UCSD-AML1 (cell line): ENCODE data around the gene MAP2K6.
"Not testable (repeated sequence)": the region's sequence is repeated elsewhere in the genome, so short reads cannot be mapped to it uniquely, and the experiment has no call there.

Source experiments
- DNase-seq: peaks from one replicate; lab custom pipeline; 2025; ENCODE audit not compliant: unreplicated experiment; lab: John Stamatoyannopoulos, UW

The MAP2K6 gene

GRCh38 chr17:69454051-69454450 is 39.6 kb downstream of the MAP2K6 start:
- DNase-seq, result no peak

DNA sequence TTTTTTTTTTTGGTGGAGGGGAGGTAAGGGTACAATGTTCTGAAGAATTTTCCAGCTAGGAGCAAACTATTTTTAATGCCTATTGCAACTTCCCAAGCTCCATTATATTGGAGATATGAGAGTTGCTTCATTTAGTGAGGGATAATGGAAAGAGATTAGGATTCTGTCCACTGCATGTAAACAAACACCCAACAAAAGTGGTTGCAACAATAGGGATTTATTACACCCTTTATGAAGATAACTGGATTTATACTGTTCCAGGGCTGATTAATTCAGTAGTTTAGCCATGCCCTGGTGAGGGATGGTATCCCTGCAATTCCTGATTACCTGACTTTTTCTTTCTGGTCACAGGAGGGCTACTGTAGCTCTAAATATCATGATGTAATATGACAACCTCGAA is 40.5 kb downstream of the MAP2K6 start:
- no peak for DNase-seq

DNA sequence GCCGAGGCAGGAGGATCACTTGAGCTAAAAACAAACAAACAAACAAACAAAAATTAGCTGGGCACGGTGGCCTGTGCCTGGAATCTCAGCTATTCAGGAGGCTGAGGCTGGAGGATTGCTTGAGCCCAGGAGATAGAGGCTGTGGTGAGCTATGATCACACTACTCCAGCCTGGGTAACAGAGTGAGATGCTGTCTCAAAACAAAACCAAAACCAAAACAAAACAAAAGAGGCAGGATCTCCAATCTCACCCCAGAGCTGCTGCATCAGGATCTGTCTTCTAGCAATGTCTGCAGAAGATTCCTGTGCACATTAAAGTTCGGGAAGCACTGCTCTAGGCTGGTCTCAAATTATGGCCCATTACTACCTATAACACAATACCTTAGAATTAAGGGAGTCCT is 43.1 kb downstream of the MAP2K6 start:
- DNase-seq, result no peak

- no peak for DNase-seq
Measured at GRCh38 chr17:69460963-69461922, 46.7 kb downstream of the MAP2K6 start.

DNA sequence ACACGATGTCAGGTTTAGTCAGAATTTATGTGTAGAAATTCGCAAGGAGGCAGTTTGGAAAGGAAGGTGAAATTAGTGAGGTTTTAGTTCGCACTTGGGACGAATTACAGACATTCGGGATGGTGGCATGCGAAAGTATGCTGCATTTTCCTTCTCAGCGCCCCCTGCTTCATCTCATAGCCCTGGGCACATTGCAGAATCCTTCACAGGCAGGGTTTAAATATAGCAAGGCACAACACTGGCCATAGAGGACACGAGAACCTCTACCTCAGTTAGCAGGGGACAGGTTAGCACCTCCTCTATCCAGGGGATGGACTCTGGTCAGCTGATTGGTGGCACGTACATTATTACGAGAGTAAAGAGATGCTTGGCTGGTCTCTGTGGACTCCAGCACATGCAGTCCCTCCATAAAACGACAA is 47.5 kb downstream of the MAP2K6 start:
- DNase-seq, result no peak

- DNase-seq, result no peak
Measured at GRCh38 chr17:69462882-69463281, 48.4 kb downstream of the MAP2K6 start.

GRCh38 chr17:69466451-69466850 is 52.0 kb downstream of the MAP2K6 start:
- no peak for DNase-seq

DNA sequence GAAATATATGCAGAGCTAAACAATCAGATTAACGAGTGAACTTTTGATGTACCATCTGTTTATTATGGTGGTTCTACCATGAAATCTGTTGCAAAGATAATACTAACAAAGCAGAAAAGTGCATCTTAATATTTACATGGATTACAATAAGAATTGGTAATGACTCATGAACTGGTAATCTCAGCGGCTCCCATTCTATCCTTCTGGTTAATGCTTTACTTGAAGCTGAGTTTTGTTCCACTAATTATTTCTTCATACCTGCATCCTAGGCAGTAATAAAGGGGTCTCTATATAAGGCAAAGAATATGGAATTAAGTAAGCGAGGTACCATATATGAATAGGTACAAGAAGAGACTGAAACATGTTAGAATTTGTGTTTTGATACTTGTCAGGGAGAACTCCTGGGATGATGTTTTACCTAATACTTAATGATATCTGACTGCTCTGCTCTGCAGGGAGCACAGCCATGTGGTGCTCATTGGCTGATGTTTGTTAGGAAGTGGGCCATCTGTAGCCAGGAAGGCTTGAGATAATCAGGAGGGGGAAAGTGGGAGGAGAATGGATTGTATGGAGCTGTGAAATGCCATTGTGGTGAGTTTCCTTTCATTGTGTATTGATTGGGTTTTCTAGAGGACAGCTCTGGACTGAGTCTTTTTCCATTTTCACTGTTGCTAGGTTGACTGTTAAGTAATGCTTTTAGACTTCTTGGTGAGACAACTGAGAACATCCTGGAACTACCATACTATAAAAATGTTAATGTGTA is 52.6 kb downstream of the MAP2K6 start:
- DNase-seq, result no peak

GRCh38 chr17:69468207-69468606 is 53.7 kb downstream of the MAP2K6 start:
- DNase-seq, result no peak

DNA sequence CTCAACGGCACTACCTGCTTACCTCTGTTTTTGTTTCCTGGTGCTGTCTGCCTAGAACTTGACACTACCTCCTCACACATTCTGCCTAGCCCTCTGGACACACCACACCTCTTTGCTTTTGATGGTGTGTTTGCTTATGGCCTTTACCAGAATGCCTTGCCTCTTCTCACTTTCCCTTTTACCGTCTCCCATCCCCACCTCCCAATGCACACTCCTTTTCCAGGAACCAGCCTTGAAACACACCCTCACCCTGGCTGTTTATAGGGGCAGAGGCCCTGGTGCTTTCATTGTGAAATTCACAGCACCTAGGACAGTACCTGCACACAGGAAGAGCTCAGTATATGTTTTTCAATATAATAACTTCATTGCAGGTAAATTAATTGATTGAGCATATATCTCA is 56.2 kb downstream of the MAP2K6 start:
- no peak for DNase-seq

GRCh38 chr17:69471406-69471805 is 56.9 kb downstream of the MAP2K6 start:
- no peak for DNase-seq

DNA sequence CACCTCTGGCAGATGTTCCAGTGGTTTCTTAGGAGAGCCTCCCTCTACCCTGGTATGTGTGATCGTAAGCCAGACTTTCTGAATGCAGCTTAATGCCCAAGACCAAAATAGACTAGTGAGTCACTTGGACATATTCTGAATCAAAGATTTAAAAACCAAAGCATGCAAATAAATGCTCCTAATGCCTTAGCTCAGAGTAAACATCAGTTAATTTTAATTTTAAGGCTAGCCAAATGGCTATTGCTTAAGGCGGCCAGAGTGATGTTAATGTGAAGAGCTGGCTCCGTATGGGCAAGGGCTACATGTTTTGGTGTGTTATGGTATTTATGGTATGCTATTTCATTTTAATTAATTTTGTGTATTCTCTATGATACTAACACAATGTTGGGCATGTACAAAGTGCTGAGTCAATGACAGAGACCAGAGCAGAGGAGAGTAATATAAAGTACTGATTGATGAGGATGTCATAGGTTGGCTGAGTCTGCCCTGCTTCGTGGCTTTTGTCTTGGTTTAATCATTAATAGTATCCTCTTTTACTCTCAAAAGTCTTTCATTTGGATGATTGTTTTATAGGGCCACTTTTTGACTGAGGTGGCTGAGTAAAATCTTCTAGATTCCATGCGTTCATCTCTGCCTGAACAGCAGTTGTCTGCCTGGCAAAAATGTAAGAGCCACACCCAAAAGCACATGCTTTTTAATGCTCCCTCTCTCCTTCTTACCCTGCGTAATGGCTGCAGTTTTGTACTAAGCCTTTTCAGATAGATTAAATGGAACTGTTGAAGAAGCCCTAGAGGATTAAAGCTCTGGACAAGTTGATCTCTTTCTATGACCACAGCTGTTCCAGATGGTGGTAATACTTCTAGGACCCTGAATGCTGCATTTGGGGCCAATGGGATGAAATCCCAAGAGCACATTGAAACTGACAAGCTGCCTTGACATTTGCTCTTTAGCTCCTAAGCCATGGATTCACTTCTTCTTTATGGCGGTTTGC is 59.6 kb downstream of the MAP2K6 start:
- DNase-seq, result no peak

DNA sequence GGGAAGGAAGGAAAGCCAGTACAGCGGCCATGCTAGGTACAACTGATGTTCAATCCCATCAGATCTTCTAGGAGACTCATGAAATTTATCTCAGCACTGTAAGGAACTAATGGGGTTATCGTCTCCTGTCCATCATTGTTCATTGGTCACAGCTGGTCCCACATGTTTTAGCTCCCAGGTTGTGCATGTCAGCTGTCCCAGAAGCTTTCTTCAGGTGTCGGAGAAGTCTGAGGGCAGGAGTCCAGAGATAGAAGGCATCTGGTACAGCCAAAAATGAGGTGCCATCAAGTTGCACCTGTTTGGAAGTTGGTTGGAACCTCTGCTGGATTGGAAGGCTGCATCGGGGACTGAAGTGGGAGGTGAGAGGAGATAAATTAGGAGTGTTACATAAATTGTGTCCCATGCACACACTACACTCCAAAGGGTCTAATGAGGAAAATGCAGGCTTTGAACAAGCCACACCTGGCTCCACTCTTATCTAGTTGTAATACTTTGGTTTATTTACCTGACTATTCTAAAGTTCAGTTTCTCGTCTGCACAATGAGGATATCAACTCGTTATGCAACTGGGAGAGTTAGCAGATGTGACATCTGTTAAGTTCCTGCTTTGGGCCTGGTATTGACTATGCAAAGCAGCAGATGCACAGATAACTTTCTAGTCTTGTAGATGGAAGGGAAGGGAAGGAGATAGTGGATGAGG is 62.9 kb downstream of the MAP2K6 start:
- no peak for DNase-seq

DNA sequence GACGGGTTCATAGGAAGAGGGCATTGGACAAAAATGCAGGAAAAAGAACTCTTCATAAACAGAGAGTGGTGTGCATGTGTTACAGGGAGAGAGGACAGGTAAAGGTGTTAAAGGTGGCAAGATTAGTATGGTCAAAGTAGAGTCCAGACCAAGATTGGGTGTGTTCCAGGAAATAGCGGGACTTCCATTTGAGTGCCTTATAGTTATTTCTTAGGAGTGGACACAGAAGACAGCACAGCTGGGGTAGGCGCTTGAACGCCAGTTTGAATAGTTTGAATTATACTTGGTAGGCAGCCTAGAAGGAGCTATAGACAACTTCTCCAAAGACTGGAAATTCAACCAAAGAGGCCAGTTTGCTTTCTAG is 63.4 kb downstream of the MAP2K6 start:
- no peak for DNase-seq

GRCh38 chr17:69478916-69479315 is 64.4 kb downstream of the MAP2K6 start:
- no peak for DNase-seq

GRCh38 chr17:69479756-69480155 is 65.3 kb downstream of the MAP2K6 start:
- not testable (repeated sequence) for DNase-seq

GRCh38 chr17:69480245-69480644 is 65.7 kb downstream of the MAP2K6 start:
- no peak for DNase-seq

DNA sequence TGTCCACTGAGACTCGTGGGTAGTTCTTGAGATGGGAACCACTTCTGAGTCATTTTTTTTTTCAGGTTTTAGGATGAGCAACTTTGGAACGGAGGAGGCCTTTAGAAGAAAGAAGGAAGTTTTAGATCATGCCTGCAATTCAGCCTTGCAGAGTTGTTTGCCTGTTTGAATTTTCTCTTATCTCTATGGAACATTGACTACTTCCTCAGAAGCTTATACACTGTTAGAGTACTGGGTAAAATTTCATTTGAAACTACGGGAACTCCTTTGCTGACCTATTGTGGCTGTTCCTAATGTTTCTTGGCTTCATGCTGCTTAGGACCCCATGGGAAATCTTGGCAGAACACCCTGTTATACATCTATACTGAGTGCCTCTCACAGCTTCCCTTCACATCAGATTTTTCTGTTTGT is 70.8 kb downstream of the MAP2K6 start:
- DNase-seq, result no peak

- no peak for DNase-seq
Measured at GRCh38 chr17:69485901-69486643, 71.6 kb downstream of the MAP2K6 start.
